RPMI7951 (cell line): ENCODE measurements around the gene UQCR11. TPM values are rescaled to one million over a fixed set of nuclear protein-coding genes. Genes with fewer than 3 reads are reported as not detected.

Experiments used
- DNase-seq: peaks from one replicate; pipeline ENCODE4 v3.0.0-alpha.2; 2012; ENCODE audit warnings: low read depth
- total RNA-seq: library from RNA; depleted of rRNA; stranded (reverse); fragments of >200 nt; shearing (Covaris generic); gene quantifications from 2 replicates; pipeline ENCODE4 v1.2.3, GENCODE V29; 2014

Gene UQCR11
- total RNA-seq, 1 experiment from 2014 or later = 144 TPM

GRCh38 chr19:1569997-1570396, 35.3 kb downstream of the UQCR11 start:
- DNase-seq = no peak

DNA sequence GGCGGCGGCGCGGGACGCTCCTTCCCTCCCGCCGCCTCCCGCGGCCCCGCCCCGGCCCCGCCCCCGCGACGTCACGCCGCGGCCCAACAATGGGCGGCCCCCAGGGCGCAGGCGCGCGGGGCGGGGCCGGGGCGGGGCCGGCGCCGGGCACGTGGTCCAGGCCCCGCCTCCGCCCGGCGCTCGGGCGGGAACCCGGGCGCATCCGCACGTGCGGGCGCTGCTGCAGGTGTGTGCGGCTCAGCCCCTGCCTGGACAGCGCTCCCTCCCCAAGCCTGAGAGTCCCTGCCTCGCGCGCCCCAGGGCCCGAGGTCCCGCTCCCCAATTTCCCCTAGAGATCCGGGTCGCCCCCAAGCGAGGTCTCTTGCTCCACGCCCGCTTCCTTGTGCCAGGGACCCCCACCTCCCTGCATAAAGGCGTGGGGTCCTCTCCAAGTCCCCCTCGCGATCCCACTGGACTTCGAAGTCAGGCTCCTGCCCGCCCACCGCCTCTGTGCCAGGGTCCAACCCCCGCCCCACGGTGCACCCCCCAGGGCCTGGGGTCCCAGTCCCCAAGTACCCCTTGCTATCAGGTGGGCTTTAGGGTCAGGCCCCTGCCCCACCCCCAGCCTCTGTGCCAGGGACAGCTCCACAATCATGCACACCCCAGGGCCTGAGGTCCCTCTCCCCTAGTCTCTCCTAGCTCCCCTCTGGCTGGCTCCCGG, 36.8 kb downstream of the UQCR11 start, which contains the start of gene MEX3D:
Gene MEX3D (minus strand): TSS at position 6 of the 700 bp plus-strand sequence. CDS start 267 bp downstream, outside the sequence.
- peak; percentile 72 for DNase-seq

DNA sequence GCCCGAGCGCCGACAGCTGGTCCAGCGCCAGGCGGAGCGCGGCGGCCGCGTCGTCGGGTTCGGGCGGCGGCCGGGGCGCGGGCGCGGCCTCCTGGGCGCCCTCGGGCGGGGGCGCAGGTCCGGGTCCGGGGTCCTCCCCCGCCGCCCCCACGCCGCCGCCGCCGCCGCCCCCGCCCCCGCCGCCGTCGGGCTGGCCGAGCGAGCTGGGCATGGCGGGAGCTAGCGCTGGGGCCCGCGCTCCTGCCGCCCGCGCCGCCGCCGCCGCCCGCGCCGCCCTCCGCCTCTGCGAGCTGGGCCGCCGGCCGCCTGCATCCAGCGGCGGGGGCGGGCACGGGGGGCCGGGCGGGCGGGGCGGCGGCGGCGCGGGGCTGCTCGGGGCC, 37.4 kb downstream of the UQCR11 start:
- no peak for DNase-seq

GRCh38 chr19:1567116-1567847, 38.0 kb downstream of the UQCR11 start:
- DNase-seq = peak; percentile 41

DNA sequence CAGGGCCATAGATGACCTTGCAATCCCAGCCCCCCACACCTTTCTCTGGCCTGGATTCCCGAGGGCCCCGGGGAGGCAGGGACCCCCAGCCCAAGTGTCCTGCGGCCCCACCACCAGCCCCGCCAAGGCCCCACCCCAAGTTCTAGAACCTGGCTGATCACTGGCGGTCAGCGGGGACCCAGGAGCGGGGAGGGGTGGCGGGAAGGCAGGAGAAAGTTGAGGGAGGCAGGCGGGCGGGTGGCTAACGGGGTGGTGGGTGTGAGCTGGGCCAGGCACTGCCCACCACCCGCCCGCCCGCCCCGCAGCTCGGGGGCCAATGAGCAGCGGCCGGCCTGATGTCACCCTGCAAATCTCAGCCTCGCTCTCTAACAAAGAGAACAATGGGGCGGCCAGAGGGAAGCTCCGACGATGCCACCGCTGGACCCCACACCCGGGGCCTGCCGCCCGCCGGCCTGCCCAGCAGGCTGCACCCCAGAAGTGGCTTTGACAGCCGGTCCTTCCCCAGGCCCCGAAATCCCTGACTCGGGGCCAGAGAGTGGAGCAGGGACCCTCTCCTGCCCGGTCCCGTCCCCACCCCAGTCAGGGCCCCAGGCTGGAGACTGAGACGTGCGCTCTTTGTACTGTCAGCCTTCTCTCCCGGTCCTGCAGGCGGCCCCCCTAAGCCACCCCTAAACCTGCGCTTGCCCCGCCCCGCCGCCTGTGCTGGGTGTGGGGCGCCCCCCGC, 38.7 kb downstream of the UQCR11 start:
- DNase-seq = peak; percentile 76

DNA sequence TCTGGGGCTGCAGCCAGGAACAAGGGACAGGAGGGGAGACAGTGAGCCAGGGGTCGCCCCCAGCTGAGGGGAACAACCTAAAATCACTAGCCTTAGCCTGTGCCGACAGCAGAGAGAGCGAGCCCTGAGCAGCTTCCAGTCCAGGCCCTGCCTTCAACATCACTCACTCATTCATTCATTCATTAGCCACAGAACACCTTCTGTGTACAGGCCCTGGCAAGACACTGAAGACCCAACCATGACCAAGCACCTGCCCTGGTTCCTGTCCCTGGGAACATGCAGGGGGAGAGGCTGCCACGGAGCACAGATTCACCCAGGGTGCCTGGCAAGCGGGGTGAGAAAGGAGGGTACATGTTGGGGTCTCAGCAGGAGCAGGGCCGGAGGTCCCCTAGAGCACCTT, 42.0 kb downstream of the UQCR11 start:
- no peak for DNase-seq

DNA sequence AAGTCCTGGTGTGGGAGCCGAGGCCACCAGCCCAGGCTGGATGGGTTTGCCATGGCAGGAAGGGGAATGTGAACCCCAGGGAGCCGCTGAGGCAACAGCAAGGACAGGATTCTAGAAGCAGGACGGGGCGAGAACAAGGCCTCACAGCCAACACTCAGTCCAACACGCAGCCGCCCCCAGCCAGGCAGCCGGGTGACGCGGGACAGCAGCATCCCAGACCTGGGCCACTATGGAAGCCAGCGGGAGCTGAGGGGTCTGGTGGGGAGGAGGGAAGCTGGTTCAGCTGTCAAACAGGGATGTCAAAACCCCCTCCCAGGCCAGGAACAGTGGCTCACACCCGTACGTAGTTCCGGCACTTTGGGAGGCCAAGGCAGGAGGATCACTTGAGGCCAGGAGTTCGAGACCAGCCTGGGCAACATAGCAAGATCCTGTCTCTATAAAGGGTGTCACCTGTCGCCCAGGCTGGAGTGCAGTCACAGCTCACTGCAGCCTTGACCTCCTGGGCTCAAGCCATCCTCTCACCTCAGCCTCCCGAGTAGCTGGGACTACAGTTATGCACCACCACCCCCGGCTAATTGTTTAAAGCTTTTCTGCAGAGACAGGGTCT, 43.9 kb downstream of the UQCR11 start:
- no peak for DNase-seq

- DNase-seq = no peak
These were observed 44.9 kb downstream of the UQCR11 start for GRCh38 chr19:1560286-1560882.

GRCh38 chr19:1558552-1558951, 46.7 kb downstream of the UQCR11 start:
- no peak for DNase-seq

DNA sequence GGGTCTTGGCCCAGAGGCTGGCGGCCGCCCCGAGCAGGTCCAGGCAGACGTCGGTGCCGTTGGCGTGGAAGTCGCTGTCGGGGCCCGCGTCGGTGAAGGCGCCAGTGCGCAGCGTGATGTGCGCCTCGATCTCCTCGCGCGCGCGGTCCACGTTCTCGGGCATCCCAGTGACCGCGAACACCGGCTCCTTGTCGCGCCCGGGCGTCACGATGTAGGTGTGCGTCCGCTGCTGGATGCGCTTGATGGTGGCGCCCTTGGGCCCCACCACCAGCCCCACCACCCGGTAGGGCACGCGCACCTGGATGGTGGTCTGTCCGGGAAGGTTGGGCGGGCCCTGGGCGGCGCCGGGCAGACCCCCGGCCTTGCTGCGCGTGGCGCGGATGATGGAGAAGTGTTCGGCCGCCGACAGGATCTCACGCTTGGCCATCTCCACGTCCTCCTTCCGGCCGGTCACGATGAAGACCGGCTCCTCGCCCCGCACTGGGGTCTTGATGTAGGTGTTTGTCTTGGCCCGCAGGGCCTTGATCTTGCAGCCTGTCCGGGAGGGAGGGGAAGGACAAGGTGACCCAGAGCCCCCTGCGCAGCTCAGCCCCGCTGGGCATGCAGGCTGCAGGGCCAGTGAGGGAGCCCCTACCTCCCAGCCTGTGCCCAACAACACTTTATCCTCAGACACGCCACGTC, 48.7 kb downstream of the UQCR11 start:
- DNase-seq = no peak

DNA sequence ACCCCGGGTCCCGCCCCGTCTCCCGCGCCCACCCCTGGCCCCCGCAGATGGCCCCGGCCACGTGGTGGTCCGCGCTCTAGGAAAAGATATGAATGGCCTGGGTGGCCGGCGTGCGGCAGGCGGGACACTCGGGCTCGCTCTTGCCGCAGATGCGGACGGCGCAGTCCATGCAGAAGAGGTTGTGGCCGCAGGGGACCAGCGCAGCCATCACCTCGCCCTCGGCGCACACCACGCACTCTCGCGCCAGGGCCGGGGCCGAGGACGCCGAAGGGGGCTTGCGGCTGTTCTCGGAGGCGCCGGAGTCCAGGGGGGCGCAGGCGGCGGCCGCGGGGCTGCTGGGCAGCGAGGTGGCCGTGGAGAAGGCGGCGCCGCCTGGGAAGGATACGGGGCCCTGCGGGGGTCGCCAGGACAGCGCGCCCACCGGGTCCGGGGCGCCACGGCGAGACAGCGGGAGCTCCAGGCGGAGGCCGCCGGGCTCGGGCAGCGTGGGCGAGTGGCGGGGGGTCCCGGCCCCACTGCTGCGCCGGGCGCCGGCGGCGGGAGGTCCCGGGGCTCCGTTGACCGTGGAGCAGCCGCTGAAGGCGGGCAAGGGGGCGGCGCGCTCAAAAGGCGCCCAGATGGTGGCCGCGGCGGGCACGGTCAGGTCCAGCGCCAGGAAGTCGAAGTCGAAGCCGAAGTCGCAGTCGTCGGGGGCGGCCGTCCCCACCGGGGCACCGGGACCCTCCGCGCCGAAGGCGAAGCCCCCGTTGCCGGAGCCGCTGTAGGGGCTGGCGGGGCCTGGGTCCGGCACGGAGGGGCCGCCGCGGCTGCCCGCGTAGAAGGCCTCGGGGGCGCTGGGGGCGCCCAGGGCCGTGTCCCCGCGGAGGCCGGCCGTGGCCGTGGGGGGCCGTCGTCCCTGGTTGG, 49.5 kb downstream of the UQCR11 start:
- DNase-seq = no peak

DNA sequence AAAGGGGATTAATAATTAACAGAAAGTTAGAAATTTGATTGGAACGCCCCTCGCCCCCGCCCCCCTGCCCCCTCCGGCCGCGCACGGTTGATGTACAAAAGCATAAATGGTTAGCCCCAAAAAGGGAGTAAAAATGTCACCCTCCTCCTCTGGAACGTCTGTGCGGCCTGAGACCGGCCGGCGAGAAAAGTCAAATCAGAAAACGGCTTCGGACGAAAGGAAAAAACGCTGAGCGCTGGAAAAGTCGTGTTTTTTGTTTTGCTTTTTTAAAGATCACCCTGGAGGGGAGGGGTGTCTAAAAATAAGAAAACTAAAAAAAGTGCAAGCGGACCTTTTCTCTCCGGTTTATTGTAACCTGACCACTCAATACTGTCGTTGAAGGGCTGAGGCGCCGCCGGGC, 50.3 kb downstream of the UQCR11 start:
- DNase-seq = no peak

GRCh38 chr19:1553415-1553814, 51.8 kb downstream of the UQCR11 start:
- DNase-seq = no peak

DNA sequence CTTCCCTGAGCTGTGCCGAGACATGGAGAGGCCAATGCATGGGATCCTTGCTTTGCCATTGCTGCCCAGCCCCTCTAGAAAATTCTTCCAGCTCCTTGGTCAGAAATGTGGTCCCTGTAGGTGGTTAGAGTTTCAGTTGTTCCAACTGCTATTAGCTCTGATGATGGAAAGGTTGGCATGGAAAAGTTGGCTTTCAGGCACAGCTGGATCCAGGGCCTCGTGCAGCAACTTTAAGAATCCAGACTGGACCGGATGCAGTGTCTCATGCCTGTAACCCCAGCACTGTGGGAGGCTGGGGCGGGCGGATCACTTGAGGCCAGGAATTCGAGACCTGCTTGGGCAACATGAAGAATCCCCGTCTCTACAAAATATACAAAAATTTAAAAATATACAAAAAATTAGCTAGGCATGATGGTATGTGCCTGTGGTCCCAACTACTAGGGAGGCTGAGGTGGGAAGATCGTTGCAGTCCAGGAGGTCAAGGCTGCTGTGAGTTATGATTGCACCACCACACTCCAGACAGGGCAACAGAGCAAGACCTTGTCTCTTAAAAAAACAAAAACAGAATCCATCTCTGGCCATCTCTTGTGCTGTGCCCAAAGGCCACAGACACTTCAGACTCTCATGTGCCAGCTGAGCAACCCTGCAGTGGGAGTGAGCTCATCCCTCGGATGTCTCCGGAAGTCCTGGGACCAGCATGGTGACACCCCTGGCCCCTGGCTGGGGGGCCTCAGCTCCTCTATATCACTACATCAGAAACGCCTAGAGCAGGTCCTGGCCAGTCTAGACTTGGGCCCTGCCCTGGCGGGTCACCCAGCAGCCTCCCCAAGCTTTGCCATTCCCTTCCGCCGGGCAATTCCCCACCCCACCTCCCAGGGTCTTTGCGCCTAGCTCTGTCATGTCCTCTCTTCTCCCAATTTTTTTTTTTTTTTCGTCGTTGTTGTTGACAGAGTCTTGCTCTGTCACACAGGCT, 53.9 kb downstream of the UQCR11 start:
- DNase-seq = no peak

DNA sequence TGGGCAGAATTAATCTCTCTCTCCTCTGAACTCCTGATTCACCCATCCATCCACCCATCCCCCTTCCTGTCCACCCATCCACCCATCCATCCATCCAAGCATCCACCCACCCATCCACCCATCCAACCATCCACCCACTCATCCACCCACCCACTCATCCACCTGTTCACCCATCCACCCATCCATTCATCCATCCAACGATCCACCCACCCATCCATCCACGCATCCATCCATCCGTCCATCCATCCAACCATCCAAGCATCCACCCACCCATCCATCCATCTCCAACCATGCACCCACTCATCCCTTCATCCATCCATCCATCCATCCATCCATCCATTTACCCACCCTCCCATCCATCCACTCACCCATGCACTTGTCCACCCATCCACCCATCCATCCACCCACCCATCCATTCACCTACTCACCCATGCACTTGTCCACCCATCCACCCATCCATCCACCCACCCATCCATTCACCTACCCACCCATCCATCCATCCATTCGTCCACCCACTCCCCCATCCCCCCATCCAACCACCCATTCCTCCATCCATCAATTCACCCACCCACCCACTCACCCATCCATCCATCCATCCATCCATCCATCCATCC, 55.8 kb downstream of the UQCR11 start:
- DNase-seq = no peak
